IMR-90 (cell line): ENCODE measurements around the gene HAGH. TPM values are rescaled to one million over a fixed set of nuclear protein-coding genes. Genes with fewer than 3 reads are reported as not detected.

Experiments used
- ATAC-seq: fragments of 200-7000 bp; cut with Tn5 transposase; 2 replicates; pipeline ENCODE4 v1.9.1; 2020; ENCODE audit warnings: low read depth, mild to moderate bottlenecking, moderate library complexity
- BruUV-seq: library from RNA; stranded (reverse); fragments of 400-500 nt; replicated peaks from 2 replicates; lab custom pipeline; 2021; lab: Mats Ljungman, UMichigan
- CTCF ChIA-PET: fragments of 300-600 bp; formaldehyde crosslinking; extraction: SDS; loops from one replicate; lab custom pipeline; 2021; ENCODE audit warnings: antibody characterized with exemption; lab: Yijun Ruan, JAX
- POLR2A ChIA-PET: fragments of 300-600 bp; sonication (Branson Sonifier 250); formaldehyde crosslinking; loops from one replicate; lab custom pipeline; 2022; ENCODE audit warnings: antibody characterized with exemption; ENCODE audit not compliant: unreplicated experiment; lab: Charles Lee
- DNase-seq: peaks from one replicate; pipeline ENCODE4 v3.0.0; 2013
- H2AFZ ChIP-seq: replicated peaks from 2 replicates; pipeline ENCODE3; 2013; ENCODE audit warnings: low read length, mild to moderate bottlenecking; ENCODE audit not compliant: poor library complexity
- H2AK5ac ChIP-seq: 2 replicates; pipeline ENCODE4 v1.6.1; 2013; ENCODE audit warnings: low read depth, low read length, inconsistent platforms
- H2AK9ac ChIP-seq: replicated peaks from 2 replicates; pipeline ENCODE3; 2013; ENCODE audit warnings: mild to moderate bottlenecking, low read depth, low read length, moderate library complexity; ENCODE audit not compliant: poor library complexity
- H2BK120ac ChIP-seq: 2 replicates; pipeline ENCODE4 v1.6.1; 2013; ENCODE audit warnings: low read depth, low read length, inconsistent platforms
- H2BK15ac ChIP-seq: 3 replicates; pipeline ENCODE4 v1.6.1; 2013; ENCODE audit warnings: low read depth, low read length, inconsistent platforms
- H2BK20ac ChIP-seq: 2 replicates; pipeline ENCODE4 v1.6.1; 2013; ENCODE audit warnings: low read depth, mild to moderate bottlenecking, inconsistent platforms, low read length, moderate library complexity
- H2BK5ac ChIP-seq: 2 replicates; pipeline ENCODE4 v1.6.1; 2013; ENCODE audit warnings: mild to moderate bottlenecking, low read depth, low read length, inconsistent platforms; ENCODE audit not compliant: poor library complexity, severe bottlenecking
- H3K14ac ChIP-seq: replicated peaks from 2 replicates; pipeline ENCODE4 v1.6.1; 2013; ENCODE audit warnings: low read depth, low read length, inconsistent platforms
- H3K18ac ChIP-seq: 2 replicates; pipeline ENCODE4 v1.6.1; 2013; ENCODE audit warnings: low read depth, low read length, control low read depth
- H3K23ac ChIP-seq: 2 replicates; pipeline ENCODE4 v1.6.1; 2013; ENCODE audit warnings: low read depth, low read length, inconsistent platforms
- H3K27ac ChIP-seq: 2 replicates; pipeline ENCODE4 v1.5.1; 2013; ENCODE audit warnings: mild to moderate bottlenecking, control low read depth, low read length; ENCODE audit not compliant: insufficient read depth
- H3K27me3 ChIP-seq: 2 replicates; pipeline ENCODE4 v1.6.1; 2013; ENCODE audit warnings: low read length; ENCODE audit not compliant: control insufficient read depth, insufficient read depth
- H3K36me3 ChIP-seq: 2 replicates; pipeline ENCODE4 v1.6.1; 2013; ENCODE audit warnings: low read length, mixed read lengths; ENCODE audit not compliant: control insufficient read depth, insufficient read depth
- H3K4ac ChIP-seq: 2 replicates; pipeline ENCODE4 v1.6.1; 2013; ENCODE audit warnings: low read depth, low read length, inconsistent platforms
- H3K4me1 ChIP-seq: 2 replicates; pipeline ENCODE4 v1.6.1; 2013; ENCODE audit warnings: low read length, mixed read lengths; ENCODE audit not compliant: control insufficient read depth, insufficient read depth
- H3K4me2 ChIP-seq: 2 replicates; pipeline ENCODE4 v1.6.1; 2013; ENCODE audit warnings: low read depth, mild to moderate bottlenecking, control low read depth, low read length, moderate library complexity
- H3K4me3 ChIP-seq: 2 replicates; pipeline ENCODE4 v1.5.1; 2013; ENCODE audit warnings: low read depth, mild to moderate bottlenecking, control low read depth, low read length, moderate library complexity; ENCODE audit not compliant: insufficient read depth
- H3K56ac ChIP-seq: 2 replicates; pipeline ENCODE4 v1.6.1; 2013; ENCODE audit warnings: low read length, inconsistent platforms; ENCODE audit not compliant: insufficient read depth; ENCODE audit errors: extremely low read depth
- H3K79me1 ChIP-seq, 2 experiments: 2 replicates each; pipeline ENCODE4 v1.6.1; 2013; ENCODE audit warnings: low read length in 2 of 2, inconsistent platforms in 1 of 2, low read depth in 1 of 2
- H3K9ac ChIP-seq: 2 replicates; pipeline ENCODE4 v1.6.1; 2013; ENCODE audit warnings: low read depth, low read length, control low read depth
- H3K9me1 ChIP-seq: 2 replicates; pipeline ENCODE4 v1.6.1; 2013; ENCODE audit warnings: low read length, inconsistent platforms; ENCODE audit not compliant: insufficient read depth
- H3K9me3 ChIP-seq: 2 replicates; pipeline ENCODE4 v1.6.1; 2013; ENCODE audit warnings: low read length; ENCODE audit not compliant: control insufficient read depth, insufficient read depth
- H4K20me1 ChIP-seq: 2 replicates; pipeline ENCODE4 v1.6.1; 2013; ENCODE audit warnings: low read length, inconsistent platforms; ENCODE audit not compliant: insufficient read depth
- H4K5ac ChIP-seq: 2 replicates; pipeline ENCODE4 v1.6.1; 2013; ENCODE audit warnings: mild to moderate bottlenecking, low read depth, low read length, control low read depth
- H4K8ac ChIP-seq, 2 experiments: 2 replicates each; pipeline ENCODE4 v1.6.1; 2013; ENCODE audit warnings: low read depth in 2 of 2, low read length in 2 of 2, control low read depth in 1 of 2, inconsistent platforms in 1 of 2
- H4K91ac ChIP-seq: 2 replicates; pipeline ENCODE4 v1.6.1; 2013; ENCODE audit warnings: low read depth, low read length, inconsistent platforms; ENCODE audit not compliant: insufficient read depth
- BHLHE40 ChIP-seq: fragments of 150-350 bp; IDR thresholded peaks from 2 replicates; pipeline ENCODE4 v1.6.1; 2016; ENCODE audit warnings: mild to moderate bottlenecking, low read depth, low read length
- CEBPB ChIP-seq: IDR thresholded peaks from 2 replicates; pipeline ENCODE4 v1.6.1; 2012; ENCODE audit warnings: low read depth, low read length, improper control_type of control experiment
- CHD1 ChIP-seq: IDR thresholded peaks from 2 replicates; pipeline ENCODE4 v1.6.1; 2012; ENCODE audit warnings: low read depth, low read length, improper control_type of control experiment
- CTCF ChIP-seq: conservative IDR thresholded peaks from 2 replicates; pipeline ENCODE4 v1.5.1; 2012; ENCODE audit warnings: mild to moderate bottlenecking, low read depth, low read length, improper control_type of control experiment
- FOS ChIP-seq: fragments of 150-350 bp; IDR thresholded peaks from 2 replicates; pipeline ENCODE4 v1.6.1; 2016; ENCODE audit warnings: low read depth, low read length
- MAFK ChIP-seq: IDR thresholded peaks from 2 replicates; pipeline ENCODE4 v1.6.1; 2012; ENCODE audit warnings: low read depth, low read length, improper control_type of control experiment
- MAZ ChIP-seq: IDR thresholded peaks from 2 replicates; pipeline ENCODE4 v1.6.1; 2012; ENCODE audit warnings: low read depth, mild to moderate bottlenecking, low read length, improper control_type of control experiment, moderate library complexity, borderline replicate concordance
- MXI1 ChIP-seq: IDR thresholded peaks from 2 replicates; pipeline ENCODE4 v1.6.1; 2012; ENCODE audit warnings: low read depth, mild to moderate bottlenecking, low read length, moderate library complexity, borderline replicate concordance
- NFE2L2 ChIP-seq: fragments of 150-350 bp; IDR thresholded peaks from 2 replicates; pipeline ENCODE4 v1.6.1; 2016; ENCODE audit warnings: low read depth, mild to moderate bottlenecking, low read length
- POLR2A ChIP-seq: IDR thresholded peaks from 2 replicates; pipeline ENCODE4 v1.6.1; 2012; ENCODE audit warnings: mild to moderate bottlenecking, low read depth, low read length
- RAD21 ChIP-seq: IDR thresholded peaks from 2 replicates; pipeline ENCODE4 v1.6.1; 2012; ENCODE audit warnings: low read length, improper control_type of control experiment
- RCOR1 ChIP-seq: IDR thresholded peaks from 2 replicates; pipeline ENCODE4 v1.6.1; 2012; ENCODE audit warnings: mild to moderate bottlenecking, low read length, improper control_type of control experiment; ENCODE audit not compliant: insufficient replicate concordance
- RFX5 ChIP-seq: IDR thresholded peaks from 2 replicates; pipeline ENCODE4 v1.8.0; 2012; ENCODE audit warnings: low read depth, mild to moderate bottlenecking, low read length, moderate library complexity
- SMC3 ChIP-seq: fragments of 150-350 bp; IDR thresholded peaks from 2 replicates; pipeline ENCODE4 v1.6.1; 2016; ENCODE audit warnings: low read depth, mild to moderate bottlenecking, antibody characterized with exemption, low read length, moderate library complexity
- WGBS, 2 experiments: methylation state at CpG; one replicate each; pipeline versions ENCODE4 v1.1.5 to v1.1.7; 2013; ENCODE audit warnings: missing lambda C conversion rate in 2 of 2; ENCODE audit not compliant: insufficient read length in 1 of 2; ENCODE audit errors: extremely low coverage in 2 of 2; 5-methylcytosine and 5-hydroxymethylcytosine counted together
- dilution Hi-C: fragments of 300-500 bp; cut with HindIII; formaldehyde crosslinking; loops from one replicate; pipeline ENCODE4 v1.14.3; 2018; ENCODE audit warnings: low sequenced_read_pairs; ENCODE audit not compliant: unreplicated experiment
- in situ Hi-C: fragments of 300-500 bp; cut with MboI; formaldehyde crosslinking; loops from 3 replicates; pipeline ENCODE4 v1.14.3; 2019; ENCODE audit warnings: low sequenced_read_pairs, inconsistent platforms, mixed read lengths
- intact Hi-C: fragments of 100-400 bp; cut with micrococcal nuclease; formaldehyde crosslinking; loops from 2 replicates; pipeline ENCODE4 v1.10.0; 2022
- polyA plus RNA-seq, 3 experiments: library from polyadenylated mRNA; depleted of rRNA; stranded (reverse); fragments of >200 nt; gene quantifications; 2 replicates each; pipeline ENCODE4 v1.2.3, GENCODE V29; 2012; ENCODE audit warnings: low replicate concordance in 1 of 3
- total RNA-seq: library from RNA; depleted of rRNA; stranded (reverse); fragments of >200 nt; gene quantifications from 2 replicates; pipeline ENCODE4 v1.2.3, GENCODE V29; 2012
- TF ChIP-seq, protein P1 (sequence below): fragments of 150-350 bp; IDR thresholded peaks from 2 replicates; pipeline ENCODE4 v1.6.1; 2016; ENCODE audit warnings: low read depth, mild to moderate bottlenecking, low read length, moderate library complexity, borderline replicate concordance
- TF ChIP-seq, protein P2 (sequence below): fragments of 150-350 bp; IDR thresholded peaks from 2 replicates; pipeline ENCODE4 v1.6.1; 2017; ENCODE audit warnings: mild to moderate bottlenecking, antibody characterized with exemption, low read length, low read depth

Gene HAGH
- total and polyA plus RNA-seq, 2 of the 4 experiments (the other 2 are of a cell fraction) = 30.8 to 52.2 TPM

GRCh38 chr16:1768061-1768766 lies 58.4 kb downstream of the HAGH start:
- Histone ChIP-seq H4K8ac (no peak overlapping the region), H4K20me1 (peaks cover 22% of the 10 kb centered on the region), H4K5ac (no peak overlapping the region), H3K79me1 (peaks cover 7 to 27% of the 10 kb centered on the region in 2 experiments; a peak in 3 of 4 replicates), H3K56ac (no peak overlapping the region), H2BK5ac (no peak overlapping the region), H3K9me3 (no peaks in the 10 kb centered on the region), H3K9me1 (no peaks in the 10 kb centered on the region), H3K27me3 (no peaks in the 10 kb centered on the region), H3K4me1 (peaks cover 5% of the 10 kb centered on the region), H3K9ac (no peak overlapping the region), H2BK120ac (no peak overlapping the region), H3K36me3 (peaks cover 57% of the 10 kb centered on the region), H2BK15ac (no peak overlapping the region), H3K23ac (no peak overlapping the region), H3K14ac (no peak overlapping the region), H2BK20ac (no peak overlapping the region), H3K4me3 (no peak overlapping the region), H2AK5ac (no peak overlapping the region), H3K4me2 (no peak overlapping the region), H3K4ac (no peak overlapping the region), H3K27ac (no peak overlapping the region), H4K91ac (no peak overlapping the region), H2AFZ (no peak overlapping the region), H3K18ac (no peak overlapping the region), H2AK9ac (peak overlapping the region; percentile 65)
- no peak for TF ChIP-seq SMC3
- TF ChIP-seq CTCF = no peak
- no peak for TF ChIP-seq MAFK
- no peak for TF ChIP-seq MXI1
- TF ChIP-seq, protein P1, sequence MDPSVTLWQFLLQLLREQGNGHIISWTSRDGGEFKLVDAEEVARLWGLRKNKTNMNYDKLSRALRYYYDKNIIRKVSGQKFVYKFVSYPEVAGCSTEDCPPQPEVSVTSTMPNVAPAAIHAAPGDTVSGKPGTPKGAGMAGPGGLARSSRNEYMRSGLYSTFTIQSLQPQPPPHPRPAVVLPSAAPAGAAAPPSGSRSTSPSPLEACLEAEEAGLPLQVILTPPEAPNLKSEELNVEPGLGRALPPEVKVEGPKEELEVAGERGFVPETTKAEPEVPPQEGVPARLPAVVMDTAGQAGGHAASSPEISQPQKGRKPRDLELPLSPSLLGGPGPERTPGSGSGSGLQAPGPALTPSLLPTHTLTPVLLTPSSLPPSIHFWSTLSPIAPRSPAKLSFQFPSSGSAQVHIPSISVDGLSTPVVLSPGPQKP = no peak
- TF ChIP-seq POLR2A = no peak
- no peak for TF ChIP-seq RFX5
- TF ChIP-seq RAD21 = no peak
- no peak for TF ChIP-seq RCOR1
- TF ChIP-seq CEBPB = no peak
- TF ChIP-seq CHD1 = no peak
- no peak for TF ChIP-seq FOS
- TF ChIP-seq, protein P2, sequence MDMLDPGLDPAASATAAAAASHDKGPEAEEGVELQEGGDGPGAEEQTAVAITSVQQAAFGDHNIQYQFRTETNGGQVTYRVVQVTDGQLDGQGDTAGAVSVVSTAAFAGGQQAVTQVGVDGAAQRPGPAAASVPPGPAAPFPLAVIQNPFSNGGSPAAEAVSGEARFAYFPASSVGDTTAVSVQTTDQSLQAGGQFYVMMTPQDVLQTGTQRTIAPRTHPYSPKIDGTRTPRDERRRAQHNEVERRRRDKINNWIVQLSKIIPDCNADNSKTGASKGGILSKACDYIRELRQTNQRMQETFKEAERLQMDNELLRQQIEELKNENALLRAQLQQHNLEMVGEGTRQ = no peak
- TF ChIP-seq MAZ = no peak
- TF ChIP-seq BHLHE40 = no peak
- no peak for TF ChIP-seq NFE2L2
- ChIA-PET CTCF (no interaction called here), POLR2A (no interaction called here)
- WGBS, 2 experiments = 90% methylated on average over 31 of the region's 41 CpGs; no CpG with 5 or more reads in 1 of the 2 experiments
- intact Hi-C loops = no loop called here
- in situ Hi-C loops = no loop called here
- ATAC-seq (no peak), DNase-seq (no peak)
- dilution Hi-C loops = no loop called here
- no TSS peak for BruUV-seq
